HG02840 (cell line): ENCODE results near the gene ATRAID.
"Not testable (repeated sequence)": the region's sequence is repeated elsewhere in the genome, so short reads cannot be mapped to it uniquely, and the experiment has no call there.

Experiments used
- ATAC-seq: cut with Tn5 transposase; IDR thresholded peaks from one replicate; pipeline ENCODE4 v1.9.1; 2021; ENCODE audit warnings: mild to moderate bottlenecking, moderate library complexity, moderate number of reproducible peaks; ENCODE audit not compliant: unreplicated experiment, low FRiP score

ATRAID gene

DNA sequence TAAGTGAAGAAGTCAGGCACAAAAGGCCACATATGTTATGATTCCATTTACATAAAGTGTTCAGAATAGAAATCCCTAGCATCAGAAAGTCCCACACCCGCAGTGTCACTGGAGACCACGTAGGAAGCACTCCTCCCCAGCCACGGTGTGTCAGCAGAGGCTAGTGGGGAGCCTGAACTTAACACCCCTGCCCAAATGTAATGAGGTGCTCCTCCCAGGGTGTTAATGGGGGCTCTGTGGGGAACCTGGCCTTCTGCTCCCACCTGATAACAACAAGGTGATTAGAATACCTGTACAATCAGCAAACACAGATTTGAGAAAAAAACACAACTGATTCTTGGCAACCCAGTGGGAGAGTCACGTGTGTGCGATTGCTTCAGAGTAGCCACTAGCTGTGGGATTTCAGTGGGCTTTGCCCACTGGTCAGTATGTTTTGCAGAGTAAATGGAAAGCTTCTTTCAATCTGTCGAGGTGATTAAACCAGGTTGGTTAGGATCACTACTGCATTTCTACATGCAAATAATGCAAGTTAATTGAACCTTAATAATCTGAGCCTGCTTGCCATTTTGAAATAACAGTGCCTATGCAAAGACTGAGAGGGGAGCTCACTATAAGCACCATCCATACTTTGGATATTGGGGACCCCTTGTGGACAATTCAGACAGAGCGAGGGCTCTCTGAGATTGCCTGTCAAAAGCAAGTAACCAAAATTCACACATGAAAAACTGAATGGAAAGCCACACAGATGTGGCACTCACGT is 20.6 kb upstream of the ATRAID start:
- ATAC-seq: no peak

DNA sequence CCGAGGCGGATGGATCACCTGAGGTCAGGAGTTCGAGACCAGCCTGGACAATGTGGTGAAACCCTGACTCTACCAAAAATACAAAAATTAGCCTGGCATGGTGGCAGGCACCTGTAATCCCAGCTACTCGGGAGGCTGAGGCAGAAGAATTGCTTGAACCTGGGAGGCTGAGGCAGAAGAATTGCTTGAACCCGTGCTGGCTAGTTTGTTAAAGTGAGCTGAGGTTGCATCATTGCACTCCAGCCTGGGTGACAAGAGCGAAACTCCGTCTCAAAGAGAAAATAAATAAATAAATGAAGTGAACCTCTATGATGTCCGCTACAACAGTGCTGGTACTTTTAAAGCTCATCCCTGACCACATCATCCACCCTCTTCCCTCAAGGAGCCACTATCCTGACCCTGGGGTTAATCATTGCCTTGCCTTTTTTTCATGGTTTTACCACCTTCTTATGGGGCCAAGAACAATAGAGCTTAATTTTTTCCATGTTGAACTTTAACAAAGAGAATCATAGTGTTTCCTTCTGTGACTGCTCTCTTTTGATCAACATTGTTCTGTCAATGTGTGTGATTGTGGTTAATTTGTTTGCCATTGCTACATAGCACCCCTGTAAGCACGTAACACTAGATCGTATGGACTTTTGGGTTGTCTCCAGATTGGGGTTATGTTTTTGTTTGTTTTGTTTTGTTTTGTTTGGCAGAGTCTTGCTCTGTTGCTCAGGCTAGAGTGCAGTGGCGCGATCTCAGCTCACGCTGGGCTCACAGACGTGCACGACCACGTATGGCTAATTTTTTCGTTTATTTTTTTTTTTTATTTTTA is 17.1 kb upstream of the ATRAID start:
- ATAC-seq: no peak

DNA sequence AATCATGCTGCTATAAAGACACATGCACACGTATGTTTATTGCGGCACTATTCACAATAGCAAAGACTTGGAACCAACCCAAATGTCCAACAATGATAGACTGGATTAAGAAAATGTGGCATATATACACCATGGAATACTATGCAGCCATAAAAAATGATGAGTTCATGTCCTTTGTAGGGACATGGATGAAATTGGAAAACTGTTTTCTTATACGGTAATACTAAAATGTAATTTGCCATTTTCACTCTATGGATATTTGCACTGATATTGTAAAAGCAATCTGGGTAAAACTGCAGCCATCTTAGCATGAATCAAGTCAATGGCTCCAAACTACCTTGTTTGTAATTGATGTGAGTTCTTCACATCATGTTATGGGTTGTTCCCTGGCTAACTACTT is 16.0 kb upstream of the ATRAID start:
- ATAC-seq: not testable (repeated sequence)

DNA sequence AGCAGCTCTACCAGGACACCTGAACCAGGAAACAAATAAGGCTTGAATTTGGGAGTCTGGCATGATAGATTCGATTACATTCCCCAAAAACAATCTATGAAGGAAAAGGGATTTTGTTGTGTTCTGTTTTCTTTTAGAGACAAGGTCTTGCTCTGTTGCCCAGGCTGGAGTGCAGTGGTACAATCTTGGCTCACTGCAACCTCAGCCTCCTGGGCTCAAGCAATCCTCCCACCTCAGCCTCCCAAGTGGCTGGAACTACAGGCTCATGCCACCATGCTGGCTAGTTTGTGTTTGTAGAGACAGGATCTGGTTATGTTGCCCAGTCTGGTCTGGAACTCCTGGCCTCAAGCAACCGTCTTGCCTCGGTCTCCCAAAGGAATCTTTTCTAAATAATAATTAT is 13.8 kb upstream of the ATRAID start:
- not testable (repeated sequence) for ATAC-seq

DNA sequence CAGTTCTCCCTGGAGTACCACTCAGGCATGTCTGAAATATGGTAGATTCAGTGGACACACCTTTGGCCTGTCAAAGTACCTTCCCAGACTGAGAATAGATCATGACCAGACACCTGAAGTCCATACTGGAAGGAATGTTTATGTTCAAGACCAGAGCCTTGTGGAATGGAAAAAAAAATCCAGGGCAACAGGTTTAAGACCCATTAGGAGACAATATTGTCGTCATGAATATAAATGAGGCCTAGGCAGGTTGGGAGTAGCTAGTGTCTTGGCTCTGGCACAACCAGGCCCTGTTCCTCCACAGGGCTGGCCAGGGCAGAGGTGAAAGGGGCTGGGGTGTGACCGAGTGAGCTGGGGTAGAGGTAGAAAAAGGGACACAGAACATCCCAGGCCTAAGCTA is 13.2 kb upstream of the ATRAID start:
- ATAC-seq: no peak

DNA sequence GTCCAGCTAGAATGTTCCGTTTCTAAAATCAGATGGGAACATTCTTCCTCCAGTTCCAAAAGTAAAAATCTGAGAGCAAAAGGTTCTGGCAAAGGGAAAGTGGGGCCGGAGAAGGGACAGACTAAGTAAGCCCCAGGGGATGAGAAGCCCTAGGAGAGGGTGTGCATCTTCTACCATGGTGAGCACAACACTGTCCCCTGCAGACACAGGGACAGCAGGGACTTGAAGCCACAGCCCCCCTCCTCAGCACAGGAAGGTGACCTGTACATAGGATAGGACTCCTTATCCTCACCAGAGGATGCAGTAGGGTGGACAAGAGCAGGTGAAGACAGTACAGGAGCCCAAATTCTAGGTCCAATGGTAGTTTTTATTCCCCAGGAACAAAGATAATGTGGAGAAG is 12.6 kb upstream of the ATRAID start:
- no peak for ATAC-seq

DNA sequence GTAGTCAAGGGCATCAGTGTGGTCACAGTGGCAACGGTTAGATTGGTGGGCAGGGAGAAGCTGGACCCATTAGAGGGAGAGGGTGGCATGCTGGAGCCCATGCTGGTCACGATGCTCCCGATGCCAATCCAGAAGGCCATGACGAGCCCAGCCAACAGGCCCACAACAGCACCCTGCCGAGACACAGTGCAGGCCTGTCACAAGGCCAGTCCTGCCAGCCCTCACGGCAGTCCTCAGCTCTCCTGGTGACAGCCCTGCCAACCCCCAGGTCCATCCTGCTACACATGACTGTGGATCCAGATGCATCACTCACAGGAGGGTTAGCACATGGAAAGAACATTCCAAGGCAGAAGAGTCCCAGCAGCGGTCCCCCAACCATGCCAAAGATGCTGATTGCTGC is 10.2 kb upstream of the ATRAID start:
- ATAC-seq: no peak

DNA sequence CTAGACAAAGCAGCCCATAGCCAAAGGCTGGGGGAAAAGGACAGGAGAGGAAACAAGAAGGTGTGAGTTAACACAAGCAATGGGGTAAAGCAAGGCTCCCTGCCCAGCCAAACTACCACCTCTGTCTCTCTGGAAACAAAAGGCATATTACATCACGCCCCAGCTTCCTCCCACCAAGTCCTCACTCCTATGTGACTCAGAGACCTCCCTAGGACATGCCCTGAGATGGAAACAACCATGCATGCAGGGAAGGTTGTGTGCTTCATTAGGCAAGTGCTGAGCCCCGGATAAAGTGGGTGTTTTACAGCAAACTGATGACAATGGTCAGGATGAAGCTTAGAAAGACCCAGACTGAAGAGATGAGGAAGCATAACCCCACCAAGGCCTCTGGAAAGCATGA is 9.0 kb upstream of the ATRAID start:
- ATAC-seq: no peak

DNA sequence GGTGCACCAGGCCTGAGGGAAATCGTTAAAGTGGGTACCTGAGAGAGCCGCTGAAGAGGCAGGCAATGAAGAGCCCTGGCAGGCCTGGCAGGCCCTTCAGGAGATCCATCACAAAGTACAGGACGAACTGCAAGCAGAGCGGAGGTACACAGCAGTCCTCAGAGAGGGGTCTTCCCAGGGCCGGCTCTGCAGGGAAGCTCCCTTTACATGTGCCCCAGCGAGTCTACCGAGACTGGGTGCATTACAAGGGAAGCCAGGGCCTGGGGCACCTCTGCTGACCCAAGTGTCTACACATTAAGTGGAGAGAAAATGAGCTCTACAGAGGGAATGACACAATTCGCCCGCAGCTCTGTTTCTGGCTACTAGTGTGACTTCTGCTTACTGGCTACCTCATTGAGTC is 8.1 kb upstream of the ATRAID start:
- ATAC-seq: no peak

DNA sequence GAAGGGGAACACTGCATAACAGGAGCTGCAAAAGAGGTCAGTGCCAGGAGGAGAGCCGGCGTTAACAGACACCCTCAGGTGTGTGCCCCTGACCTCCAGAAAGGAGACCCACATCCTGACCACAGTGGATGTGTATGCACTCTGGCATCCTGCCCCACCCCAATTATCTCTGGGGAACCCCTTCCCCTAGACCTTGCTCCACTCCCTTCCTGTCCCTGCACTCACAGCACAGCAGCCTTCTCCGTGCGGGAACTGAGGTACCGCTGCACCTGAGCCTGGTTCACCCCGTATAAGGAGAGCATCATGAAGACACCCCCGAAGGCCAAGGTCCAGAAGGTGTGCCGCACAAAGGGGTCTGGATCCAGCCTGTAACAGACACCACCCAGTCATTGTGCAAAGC is 7.3 kb upstream of the ATRAID start:
- no peak for ATAC-seq

DNA sequence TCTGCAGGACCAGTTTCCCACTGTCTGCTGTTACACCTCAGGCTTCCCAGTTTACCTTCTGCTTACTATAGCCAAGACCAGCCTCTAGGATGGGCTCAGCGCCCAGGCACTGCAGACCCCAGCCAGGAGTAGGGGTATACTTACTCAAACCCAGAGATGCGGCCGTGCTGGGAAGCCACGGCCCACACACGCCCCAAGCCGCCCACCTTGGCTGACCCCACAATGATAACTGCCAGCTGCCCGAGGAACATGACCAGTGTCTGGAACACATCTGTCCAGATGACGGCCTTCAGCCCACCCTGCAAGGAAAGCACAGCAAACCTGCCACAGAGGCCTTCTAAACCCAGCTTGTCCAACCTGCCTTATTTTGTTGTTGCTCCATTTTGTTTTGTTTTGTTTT is 6.6 kb upstream of the ATRAID start:
- no peak for ATAC-seq

DNA sequence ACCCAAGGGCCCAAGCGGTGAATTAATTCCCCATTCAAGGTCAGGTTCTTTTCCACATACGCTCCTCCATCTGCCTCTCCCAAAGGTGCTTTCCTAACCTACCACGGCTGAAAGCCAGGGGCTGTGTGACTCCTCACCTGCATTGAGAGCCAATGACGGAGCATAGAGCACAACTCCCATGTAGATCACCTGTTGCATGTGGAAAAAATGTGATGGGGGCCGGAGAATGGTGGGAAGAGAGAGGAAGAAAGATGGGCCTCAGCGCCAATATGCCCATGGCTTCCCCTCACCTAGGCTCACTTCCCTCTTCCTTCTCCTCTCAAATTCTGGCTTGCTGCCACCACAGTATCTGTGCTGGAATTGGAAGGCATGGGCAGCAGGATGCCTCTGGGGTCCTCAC is 5.5 kb upstream of the ATRAID start:
- ATAC-seq: no peak

DNA sequence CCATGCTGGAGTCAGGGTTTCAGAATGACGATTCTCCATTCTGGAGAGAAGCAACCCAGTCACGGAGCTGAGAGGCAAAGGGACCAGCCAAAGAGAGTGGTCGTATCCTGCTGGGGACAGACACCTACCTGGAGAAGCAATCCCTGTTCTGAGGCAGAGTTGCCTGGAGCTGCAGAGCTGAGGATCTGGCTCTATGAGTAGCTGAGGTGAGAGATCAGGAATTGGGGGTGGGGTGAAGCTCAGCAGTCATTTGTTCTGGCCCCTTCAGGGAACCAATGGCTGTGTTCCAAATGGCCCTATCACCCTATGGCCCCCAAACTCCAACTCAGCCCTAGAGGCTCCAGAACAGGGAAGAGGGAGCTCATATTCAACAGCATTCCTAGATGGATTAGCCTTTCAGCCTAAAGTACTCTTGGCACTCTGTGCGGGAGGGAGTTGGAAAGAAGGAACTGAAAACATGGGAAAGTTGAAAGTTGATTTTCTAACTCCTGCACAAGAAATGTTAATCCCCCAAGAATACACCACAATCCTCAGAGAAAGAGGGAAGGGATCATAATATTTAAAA is 3.3 kb upstream of the ATRAID start:
- ATAC-seq: no peak

DNA sequence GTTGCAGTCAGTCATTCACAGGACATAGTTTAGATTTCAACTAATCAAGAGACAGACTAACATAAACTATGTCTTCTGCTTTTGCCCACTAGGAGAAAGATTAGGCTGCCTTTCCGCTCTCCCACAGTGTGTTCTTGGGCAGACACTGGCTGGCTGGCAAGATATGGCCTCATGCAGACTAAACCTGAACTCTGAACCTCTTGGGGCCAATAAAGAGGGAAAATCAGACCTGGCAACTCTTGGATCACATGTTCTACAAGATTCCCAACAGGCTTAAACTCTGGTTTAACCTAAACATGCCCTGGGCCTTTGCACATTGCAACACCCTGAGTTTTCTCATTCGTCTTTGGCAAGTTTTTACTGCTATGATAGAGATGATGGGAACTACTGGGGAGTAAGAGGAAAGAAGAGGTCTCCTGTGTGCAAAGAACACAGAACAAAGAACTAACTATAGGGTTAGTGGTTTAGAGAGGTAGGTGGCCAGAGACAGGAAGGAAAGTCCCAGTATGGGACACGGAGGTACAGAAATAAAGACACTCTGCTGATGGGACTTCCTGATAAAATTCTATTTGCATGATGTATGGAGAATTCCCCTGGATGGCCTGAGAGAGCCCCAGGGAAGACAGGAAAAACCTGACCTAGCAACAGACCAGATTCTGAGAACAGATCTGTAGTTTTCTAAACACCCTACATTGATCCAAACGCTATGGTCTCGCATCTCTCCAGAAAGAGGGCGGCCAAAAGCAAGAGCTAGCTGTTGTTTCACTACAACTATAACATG is 2.0 kb upstream of the ATRAID start:
- ATAC-seq: no peak

DNA sequence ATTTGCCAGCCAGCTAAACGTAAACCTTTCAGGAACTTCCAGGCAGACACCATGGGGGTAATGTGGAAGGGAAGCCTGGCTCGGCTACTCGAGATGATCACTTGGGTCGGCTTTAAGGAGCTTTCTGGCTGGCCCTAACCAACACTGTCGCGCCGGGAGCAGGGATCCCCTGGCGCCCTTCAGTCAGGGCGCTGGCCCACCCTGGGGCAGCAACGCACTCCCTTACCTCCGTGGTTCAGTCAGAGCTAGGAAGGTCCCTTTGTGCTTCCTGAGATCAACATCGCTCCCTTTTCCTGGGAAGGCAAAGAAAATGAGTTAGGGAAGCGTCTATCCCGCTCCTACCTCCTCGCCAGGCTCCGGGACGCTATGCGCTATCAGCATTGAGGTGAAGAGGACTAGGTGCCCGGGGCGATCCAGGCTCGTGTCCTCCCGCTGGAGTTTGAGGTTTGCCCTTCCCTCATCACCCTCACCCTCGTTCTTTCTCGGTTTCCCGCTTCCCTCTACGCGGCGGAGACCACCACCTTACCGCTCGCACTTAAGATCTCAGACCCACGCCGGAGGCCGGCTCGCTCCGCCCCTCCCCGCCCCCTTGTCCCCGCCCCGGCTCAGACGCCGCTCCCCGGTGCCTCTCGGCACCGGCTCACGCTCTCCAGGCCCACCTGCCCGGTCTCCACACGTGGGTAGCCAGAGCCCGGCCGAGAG is 449 bp upstream of the ATRAID start:
- ATAC-seq: no peak

DNA sequence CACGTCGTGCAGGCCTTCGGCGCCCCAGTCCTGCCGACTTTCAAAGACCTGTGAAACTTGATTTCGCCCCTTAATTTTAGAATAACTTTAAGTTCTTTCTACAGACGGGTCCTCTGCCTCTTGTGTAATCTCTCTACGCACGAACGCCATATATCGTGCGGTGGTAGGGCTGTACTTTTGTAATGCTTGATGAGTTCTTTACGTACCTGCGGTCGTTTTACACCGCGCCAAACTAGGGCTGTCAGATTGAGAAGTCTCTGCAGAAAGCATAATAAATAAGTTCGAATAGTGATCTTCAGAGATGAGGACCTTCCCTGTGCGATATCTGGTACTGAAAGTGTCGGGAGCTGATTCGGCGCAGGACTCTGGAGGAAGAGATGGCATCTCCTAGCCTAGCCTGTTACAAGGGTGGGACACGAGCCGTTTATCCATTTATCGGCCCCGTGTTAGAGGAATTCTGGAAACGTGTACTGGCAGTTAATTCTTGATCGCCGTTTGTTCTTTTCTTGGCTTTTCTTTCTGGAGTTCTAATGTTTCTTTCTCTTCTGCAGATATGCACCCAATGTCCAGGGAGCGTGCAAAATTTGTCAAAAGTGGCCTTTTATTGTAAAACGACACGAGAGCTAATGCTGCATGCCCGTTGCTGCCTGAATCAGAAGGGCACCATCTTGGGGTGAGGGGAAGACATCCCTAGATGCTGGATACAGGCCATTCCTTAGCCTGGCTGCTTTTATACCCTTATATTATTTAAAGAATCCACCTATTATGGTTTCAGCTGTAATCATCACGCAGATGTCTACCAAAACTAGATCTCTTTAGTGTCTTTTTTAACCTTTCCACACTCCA is 1.0 kb downstream of the ATRAID start:
- no peak for ATAC-seq

DNA sequence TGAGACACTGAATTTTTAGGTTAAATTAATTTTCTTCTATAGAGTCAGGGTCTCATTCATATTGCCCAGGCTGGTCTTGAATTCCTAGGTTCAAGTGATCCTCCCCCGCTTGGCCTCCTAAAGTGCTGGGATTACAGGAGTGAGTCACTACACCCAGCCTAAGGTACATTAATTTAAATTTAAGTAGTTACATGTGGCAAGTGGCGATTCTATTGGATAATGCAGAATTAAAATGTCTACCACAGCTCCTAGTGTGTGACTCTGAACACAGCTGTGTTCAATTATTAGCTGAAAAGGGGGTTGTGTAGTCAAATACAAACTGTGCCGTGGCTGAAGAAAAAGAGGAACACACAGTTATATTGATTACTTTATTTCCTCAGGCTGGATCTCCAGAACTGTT is 3.1 kb downstream of the ATRAID start:
- no peak for ATAC-seq

DNA sequence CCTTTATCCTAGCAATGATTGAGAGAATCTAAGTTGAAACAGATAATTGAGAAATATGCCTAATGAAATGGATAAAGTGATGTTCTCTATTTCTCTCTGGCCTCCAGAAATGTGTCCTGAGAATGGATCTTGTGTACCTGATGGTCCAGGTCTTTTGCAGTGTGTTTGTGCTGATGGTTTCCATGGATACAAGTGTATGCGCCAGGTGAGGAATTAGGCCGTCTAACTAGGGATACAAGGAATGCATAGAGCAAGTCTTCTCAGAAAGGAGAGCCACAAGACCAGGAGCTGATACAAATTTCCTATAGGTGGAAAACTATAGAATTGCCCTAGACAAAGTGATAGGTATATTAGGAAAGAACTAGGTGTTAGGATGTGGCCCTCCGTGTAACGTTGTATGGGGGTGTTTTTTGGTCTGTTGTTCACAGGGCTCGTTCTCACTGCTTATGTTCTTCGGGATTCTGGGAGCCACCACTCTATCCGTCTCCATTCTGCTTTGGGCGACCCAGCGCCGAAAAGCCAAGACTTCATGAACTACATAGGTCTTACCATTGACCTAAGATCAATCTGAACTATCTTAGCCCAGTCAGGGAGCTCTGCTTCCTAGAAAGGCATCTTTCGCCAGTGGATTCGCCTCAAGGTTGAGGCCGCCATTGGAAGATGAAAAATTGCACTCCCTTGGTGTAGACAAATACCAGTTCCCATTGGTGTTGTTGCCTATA is 4.7 kb downstream of the ATRAID start:
- no peak for ATAC-seq
